Ureter (tissue), 1 donor: Measurements from ENCODE around the gene NACC1. TPM values are rescaled to one million over a fixed set of nuclear protein-coding genes. Genes with fewer than 3 reads are reported as not detected.

Experiments
- DNase-seq: peaks from one replicate; pipeline ENCODE4 v3.0.0-alpha.2; 2020; ENCODE audit warnings: low spot score
- total RNA-seq: library from RNA; stranded (reverse); gene quantifications from one replicate; pipeline ENCODE4 v1.2.4, GENCODE V29; 2023
- donor health status: DM: yes; HTN: yes; CAD: no.

The NACC1 gene
- total RNA-seq, 1 donor from 2014 or later = 57.0 TPM

- no peak for DNase-seq
Observed at GRCh38 chr19:13120817-13121216, 2.8 kb downstream of the NACC1 start.

GRCh38 chr19:13121551-13122274 lies 3.6 kb downstream of the NACC1 start:
- no peak for DNase-seq

- DNase-seq = no peak
Observed at GRCh38 chr19:13122275-13122878, 4.3 kb downstream of the NACC1 start.

GRCh38 chr19:13122980-13123957 lies 5.2 kb downstream of the NACC1 start:
- DNase-seq = no peak

- no peak for DNase-seq
Observed at GRCh38 chr19:13127051-13127450, 9.0 kb downstream of the NACC1 start.

GRCh38 chr19:13127811-13128575 lies 9.9 kb downstream of the NACC1 start:
- DNase-seq = no peak

- no peak for DNase-seq
Observed at GRCh38 chr19:13128583-13128982, 10.5 kb downstream of the NACC1 start.

GRCh38 chr19:13129384-13129783 lies 11.3 kb downstream of the NACC1 start:
- DNase-seq = no peak

- no peak for DNase-seq
Observed at GRCh38 chr19:13130886-13131490, 12.9 kb downstream of the NACC1 start.

GRCh38 chr19:13132471-13133180 lies 14.6 kb downstream of the NACC1 start:
- no peak for DNase-seq

GRCh38 chr19:13133241-13133870 lies 15.3 kb downstream of the NACC1 start:
- DNase-seq = no peak

GRCh38 chr19:13134626-13135025 lies 16.6 kb downstream of the NACC1 start:
- DNase-seq = no peak

GRCh38 chr19:13135068-13136062 lies 17.3 kb downstream of the NACC1 start:
- no peak for DNase-seq

- no peak for DNase-seq
Observed at GRCh38 chr19:13137290-13137794, 19.3 kb downstream of the NACC1 start.

GRCh38 chr19:13138171-13138915 lies 20.3 kb downstream of the NACC1 start:
- DNase-seq = no peak

GRCh38 chr19:13138916-13139198 lies 20.8 kb downstream of the NACC1 start:
- no peak for DNase-seq

GRCh38 chr19:13139633-13140311 lies 21.7 kb downstream of the NACC1 start:
- no peak for DNase-seq
